Panc1 (cell line): ENCODE measurements around the gene COL23A1. TPM values are rescaled to one million over a fixed set of nuclear protein-coding genes. Genes with fewer than 3 reads are reported as not detected.

Experiments used
- ATAC-seq: fragments of 200-7000 bp; cut with Tn5 transposase; 2 replicates; pipeline ENCODE4 v1.9.1; 2020; ENCODE audit warnings: mild to moderate bottlenecking, moderate library complexity
- BruUV-seq: library from RNA; stranded (reverse); fragments of 400-500 nt; replicated peaks from 2 replicates; lab custom pipeline; 2021; lab: Mats Ljungman, UMichigan
- CTCF ChIA-PET: fragments of 300-600 bp; sonication (Branson Sonifier 250); formaldehyde crosslinking; loops from one replicate; lab custom pipeline; 2022; ENCODE audit warnings: antibody characterized with exemption; lab: Charles Lee
- POLR2A ChIA-PET: fragments of 300-600 bp; sonication (Branson Sonifier 250); formaldehyde crosslinking; loops from one replicate; lab custom pipeline; 2022; ENCODE audit warnings: antibody characterized with exemption; lab: Charles Lee
- DNase-seq: peaks from one replicate; pipeline ENCODE4 v3.0.0-alpha.2; 2010; ENCODE audit warnings: low read depth, low spot score
- H3K27ac ChIP-seq: 2 replicates; pipeline ENCODE4 v1.5.1; 2011; ENCODE audit warnings: mild to moderate bottlenecking, low read length, inconsistent platforms
- H3K27me3 ChIP-seq: fragments of 200-500 bp; sonication (Bioruptor generic); 2 replicates; pipeline ENCODE4 v1.6.0; 2014; ENCODE audit warnings: low read length, inconsistent platforms; ENCODE audit not compliant: control insufficient read depth, insufficient read depth
- H3K36me3 ChIP-seq: fragments of 200-500 bp; sonication (Bioruptor generic); 2 replicates; pipeline ENCODE4 v1.5.1; 2014; ENCODE audit warnings: inconsistent platforms, mild to moderate bottlenecking, low read length, moderate library complexity; ENCODE audit not compliant: control insufficient read depth, insufficient read depth
- H3K4me1 ChIP-seq: 2 replicates; pipeline ENCODE4 v1.5.1; 2011; ENCODE audit warnings: inconsistent platforms, mild to moderate bottlenecking, low read length, moderate library complexity; ENCODE audit not compliant: control insufficient read depth, insufficient read depth
- H3K4me3 ChIP-seq, 2 experiments: 2 replicates each; pipeline ENCODE4 v1.5.1; 2011 to 2012; ENCODE audit warnings: low read depth in 2 of 2, low read length in 2 of 2, mild to moderate bottlenecking in 2 of 2, inconsistent platforms in 1 of 2, moderate library complexity in 1 of 2
- H3K9me3 ChIP-seq: fragments of 200-500 bp; sonication (Bioruptor generic); 2 replicates; pipeline ENCODE4 v1.5.1; 2014; ENCODE audit warnings: low read depth, mild to moderate bottlenecking, inconsistent platforms, low read length, moderate library complexity; ENCODE audit not compliant: control insufficient read depth, insufficient read depth
- POLR2AphosphoS5 ChIP-seq: IDR thresholded peaks from 2 replicates; pipeline ENCODE4 v1.6.1; 2012; ENCODE audit warnings: mild to moderate bottlenecking, low read depth, low read length, moderate library complexity
- SIN3A ChIP-seq: IDR thresholded peaks from 2 replicates; pipeline ENCODE4 v1.6.1; 2012; ENCODE audit warnings: low read depth, mild to moderate bottlenecking, low read length, moderate library complexity, borderline replicate concordance; ENCODE audit not compliant: insufficient read depth
- TCF7L2 ChIP-seq: IDR thresholded peaks from 2 replicates; pipeline ENCODE4 v1.6.1; 2011; ENCODE audit warnings: mild to moderate bottlenecking, low read depth, low read length, inconsistent platforms
- in situ Hi-C: cut with HindIII; loops from 2 replicates; pipeline ENCODE4 v1.10.0; 2016; ENCODE audit warnings: low sequenced_read_pairs, low pct_unique_long_range_greater_than_20kb
- intact Hi-C: fragments of 100-400 bp; cut with micrococcal nuclease; formaldehyde crosslinking; loops from one replicate; pipeline ENCODE4 v1.10.0; 2022; ENCODE audit not compliant: unreplicated experiment
- total RNA-seq: library from RNA; stranded (reverse); gene quantifications from one replicate; pipeline ENCODE4 v1.2.1, GENCODE V29; 2021; ENCODE audit not compliant: unreplicated experiment
- TF ChIP-seq, protein P1 (sequence below), 2 experiments: IDR thresholded peaks; 2 replicates each; pipeline ENCODE4 v1.6.1; 2011 to 2012; ENCODE audit warnings: low read depth in 2 of 2, control low read depth in 1 of 2, low read length in 1 of 2, mild to moderate bottlenecking in 1 of 2, moderate library complexity in 1 of 2; ENCODE audit not compliant: insufficient read depth in 1 of 2
- TF ChIP-seq, protein P2 (sequence below): fragments of 450-650 bp; IDR thresholded peaks from 2 replicates; pipeline ENCODE4 v1.5.1; 2017; ENCODE audit warnings: mild to moderate bottlenecking

Gene COL23A1
- total RNA-seq, 1 experiment from 2014 or later = 0.05 TPM

DNA sequence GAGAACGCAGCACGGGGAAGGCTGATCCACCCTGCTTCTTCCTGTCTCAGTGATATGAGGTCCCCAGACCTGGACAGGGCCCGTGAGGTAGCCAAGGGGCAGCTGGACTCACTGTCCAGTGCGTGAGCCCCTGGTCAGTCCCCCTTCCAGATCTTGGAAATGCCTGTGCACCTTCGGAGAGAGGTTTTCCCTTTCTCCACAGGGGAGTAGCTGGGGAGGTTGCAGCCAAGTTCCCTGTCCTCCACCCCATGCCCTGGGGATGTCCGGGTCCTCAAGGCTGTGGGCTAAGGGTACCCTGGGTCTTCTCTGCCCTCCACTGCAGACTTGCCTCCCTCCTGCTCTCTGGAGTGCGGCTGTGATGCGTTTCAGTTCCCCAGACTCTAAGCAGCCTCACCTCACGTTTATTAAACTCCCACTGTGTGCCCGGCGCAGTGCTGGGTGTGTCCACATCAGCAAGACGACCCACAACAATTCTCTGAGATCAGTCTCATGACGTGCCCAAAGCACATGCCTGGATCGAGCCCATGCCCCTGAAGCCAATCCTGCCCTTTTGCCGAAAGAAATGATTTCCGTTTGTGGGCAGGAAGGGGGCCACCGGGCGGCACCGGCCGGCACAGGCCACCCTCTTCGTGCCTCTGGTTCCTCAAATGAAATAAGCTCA is 256.2 kb downstream of the COL23A1 start:
- in situ Hi-C loops = no loop called here
- CTCF ChIA-PET = no interaction called here
- TF ChIP-seq POLR2AphosphoS5 (no peak), TCF7L2 (no peak), SIN3A (no peak)
- TF ChIP-seq, protein P1, sequence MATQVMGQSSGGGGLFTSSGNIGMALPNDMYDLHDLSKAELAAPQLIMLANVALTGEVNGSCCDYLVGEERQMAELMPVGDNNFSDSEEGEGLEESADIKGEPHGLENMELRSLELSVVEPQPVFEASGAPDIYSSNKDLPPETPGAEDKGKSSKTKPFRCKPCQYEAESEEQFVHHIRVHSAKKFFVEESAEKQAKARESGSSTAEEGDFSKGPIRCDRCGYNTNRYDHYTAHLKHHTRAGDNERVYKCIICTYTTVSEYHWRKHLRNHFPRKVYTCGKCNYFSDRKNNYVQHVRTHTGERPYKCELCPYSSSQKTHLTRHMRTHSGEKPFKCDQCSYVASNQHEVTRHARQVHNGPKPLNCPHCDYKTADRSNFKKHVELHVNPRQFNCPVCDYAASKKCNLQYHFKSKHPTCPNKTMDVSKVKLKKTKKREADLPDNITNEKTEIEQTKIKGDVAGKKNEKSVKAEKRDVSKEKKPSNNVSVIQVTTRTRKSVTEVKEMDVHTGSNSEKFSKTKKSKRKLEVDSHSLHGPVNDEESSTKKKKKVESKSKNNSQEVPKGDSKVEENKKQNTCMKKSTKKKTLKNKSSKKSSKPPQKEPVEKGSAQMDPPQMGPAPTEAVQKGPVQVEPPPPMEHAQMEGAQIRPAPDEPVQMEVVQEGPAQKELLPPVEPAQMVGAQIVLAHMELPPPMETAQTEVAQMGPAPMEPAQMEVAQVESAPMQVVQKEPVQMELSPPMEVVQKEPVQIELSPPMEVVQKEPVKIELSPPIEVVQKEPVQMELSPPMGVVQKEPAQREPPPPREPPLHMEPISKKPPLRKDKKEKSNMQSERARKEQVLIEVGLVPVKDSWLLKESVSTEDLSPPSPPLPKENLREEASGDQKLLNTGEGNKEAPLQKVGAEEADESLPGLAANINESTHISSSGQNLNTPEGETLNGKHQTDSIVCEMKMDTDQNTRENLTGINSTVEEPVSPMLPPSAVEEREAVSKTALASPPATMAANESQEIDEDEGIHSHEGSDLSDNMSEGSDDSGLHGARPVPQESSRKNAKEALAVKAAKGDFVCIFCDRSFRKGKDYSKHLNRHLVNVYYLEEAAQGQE (IDR thresholded peaks at IDR 0.05; ENCODE audit: insufficient read depth in 1 of 2, low read depth in 2 of 2, low read length in 1 of 2) = no peak
- TF ChIP-seq, protein P2, sequence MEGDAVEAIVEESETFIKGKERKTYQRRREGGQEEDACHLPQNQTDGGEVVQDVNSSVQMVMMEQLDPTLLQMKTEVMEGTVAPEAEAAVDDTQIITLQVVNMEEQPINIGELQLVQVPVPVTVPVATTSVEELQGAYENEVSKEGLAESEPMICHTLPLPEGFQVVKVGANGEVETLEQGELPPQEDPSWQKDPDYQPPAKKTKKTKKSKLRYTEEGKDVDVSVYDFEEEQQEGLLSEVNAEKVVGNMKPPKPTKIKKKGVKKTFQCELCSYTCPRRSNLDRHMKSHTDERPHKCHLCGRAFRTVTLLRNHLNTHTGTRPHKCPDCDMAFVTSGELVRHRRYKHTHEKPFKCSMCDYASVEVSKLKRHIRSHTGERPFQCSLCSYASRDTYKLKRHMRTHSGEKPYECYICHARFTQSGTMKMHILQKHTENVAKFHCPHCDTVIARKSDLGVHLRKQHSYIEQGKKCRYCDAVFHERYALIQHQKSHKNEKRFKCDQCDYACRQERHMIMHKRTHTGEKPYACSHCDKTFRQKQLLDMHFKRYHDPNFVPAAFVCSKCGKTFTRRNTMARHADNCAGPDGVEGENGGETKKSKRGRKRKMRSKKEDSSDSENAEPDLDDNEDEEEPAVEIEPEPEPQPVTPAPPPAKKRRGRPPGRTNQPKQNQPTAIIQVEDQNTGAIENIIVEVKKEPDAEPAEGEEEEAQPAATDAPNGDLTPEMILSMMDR = no peak
- peaks cover 4% of the 10 kb centered on the region for H3K27me3 ChIP-seq
- H3K27ac ChIP-seq = no peak overlapping the region
- H3K36me3 ChIP-seq = no peaks in the 10 kb centered on the region
- no peaks in the 10 kb centered on the region for H3K4me1 ChIP-seq
- no TSS peak for BruUV-seq
- intact Hi-C loops = no loop called here
- no peak overlapping the region for H3K4me3 ChIP-seq
- DNase-seq (no peak), ATAC-seq (no peak)
- no peaks in the 10 kb centered on the region for H3K9me3 ChIP-seq
- POLR2A ChIA-PET = no interaction called here

DNA sequence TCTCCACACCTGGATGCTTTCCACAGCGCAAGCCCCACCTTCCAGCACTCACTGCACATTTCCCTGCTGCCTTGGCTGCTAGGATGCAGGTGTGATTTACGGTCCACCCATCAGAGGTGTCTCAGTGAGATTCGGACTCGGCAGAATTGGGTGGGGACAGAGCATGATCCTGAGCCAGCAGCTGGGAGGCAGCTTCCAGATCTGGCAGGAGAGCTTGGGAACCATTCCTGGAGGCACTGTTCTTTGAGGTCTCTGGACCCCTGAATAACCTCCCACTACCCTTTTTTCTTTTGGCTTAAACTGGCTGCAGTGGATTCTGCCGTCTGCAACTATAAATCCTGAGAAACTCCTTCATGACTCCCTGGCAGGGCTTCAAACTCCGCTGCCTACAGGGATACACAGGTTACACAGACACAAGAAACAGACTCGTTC is 258.0 kb downstream of the COL23A1 start:
- no peak overlapping the region for H3K27ac ChIP-seq
- ChIA-PET CTCF (no interaction called here), POLR2A (no interaction called here)
- intact Hi-C loops = no loop called here
- in situ Hi-C loops = no loop called here
- H3K4me1 ChIP-seq = no peaks in the 10 kb centered on the region
- TF ChIP-seq, protein P1 (IDR thresholded peaks at IDR 0.05; ENCODE audit: insufficient read depth in 1 of 2, low read depth in 2 of 2, low read length in 1 of 2) = no peak
- no peak for TF ChIP-seq SIN3A
- TF ChIP-seq TCF7L2 = no peak
- TF ChIP-seq, protein P2 = no peak
- TF ChIP-seq POLR2AphosphoS5 = no peak
- peaks cover 2% of the 10 kb centered on the region; the same call in 1 of the 2 replicates for H3K27me3 ChIP-seq
- no peaks in the 10 kb centered on the region for H3K36me3 ChIP-seq
- H3K4me3 ChIP-seq = no peak overlapping the region
- ATAC-seq (no peak), DNase-seq (no peak)
- no peaks in the 10 kb centered on the region for H3K9me3 ChIP-seq
- BruUV-seq = no TSS peak
